SHP77 treated with DMSO at 0.1 percent for 48 hours (cell line): Measurements from ENCODE around the gene GAD2.
"Not testable (repeated sequence)": the region's sequence is repeated elsewhere in the genome, so short reads cannot be mapped to it uniquely, and the experiment has no call there.

Experiments
- DNase-seq: peaks from one replicate; lab custom pipeline; 2025; lab: John Stamatoyannopoulos, UW

GAD2 gene

GRCh38 chr10:26318672-26319071 lies 102.1 kb downstream of the GAD2 start:
- no peak for DNase-seq

- no peak for DNase-seq
These were observed 106.6 kb downstream of the GAD2 start for GRCh38 chr10:26323219-26323618.

GRCh38 chr10:26326851-26327250 lies 110.3 kb downstream of the GAD2 start:
- DNase-seq: no peak

GRCh38 chr10:26327811-26328210 lies 111.2 kb downstream of the GAD2 start:
- no peak for DNase-seq

- no peak for DNase-seq
These were observed 114.8 kb downstream of the GAD2 start for GRCh38 chr10:26331371-26331770.

- DNase-seq: no peak
These were observed 117.8 kb downstream of the GAD2 start for GRCh38 chr10:26334232-26334931.

- DNase-seq: peak; percentile 27
These were observed 118.5 kb downstream of the GAD2 start for GRCh38 chr10:26334932-26335573.

GRCh38 chr10:26335574-26336093 lies 119.1 kb downstream of the GAD2 start:
- DNase-seq: no peak

GRCh38 chr10:26336979-26337378 lies 120.4 kb downstream of the GAD2 start:
- no peak for DNase-seq

GRCh38 chr10:26341701-26342100 lies 125.1 kb downstream of the GAD2 start:
- no peak for DNase-seq

- DNase-seq: not testable (repeated sequence)
These were observed 132.3 kb downstream of the GAD2 start for GRCh38 chr10:26348821-26349417.
